ENCODE data around the gene FHOD3. TPM values are rescaled to one million over a fixed set of nuclear protein-coding genes. Genes with fewer than 3 reads are reported as not detected.

The FHOD3 gene
- total and polyA plus RNA-seq, 9 of the 15 experiments (the other 6 are each of a cell fraction or from before 2014, with no cell fraction given): 0.11 TPM; not detected in 8

GRCh38 chr18:36527740-36528455 is 230.4 kb downstream of the FHOD3 start:
- no peak for FAIRE-seq
- 0% methylated on average over 2 of the region's 2 CpGs for WGBS (ENCODE audit: insufficient coverage, low coverage, missing lambda C conversion rate)
- CTCF ChIA-PET (ENCODE audit: low intra/inter-chr PET ratio): no interaction called here
- Histone ChIP-seq H3K9me1 (ENCODE audit: control insufficient read depth, insufficient read depth, low read length) (no peaks in the 10 kb centered on the region), H2AFZ (ENCODE audit: low read depth, low read length) (no peak overlapping the region), H3K9ac (ENCODE audit: insufficient read depth in 1 of 2, low read depth in 2 of 2, low read length in 2 of 2) (no peak overlapping the region), H3K9me3 (replicated peaks; ENCODE audit: control insufficient read depth, insufficient read depth, low read depth, low read length) (no peaks in the 10 kb centered on the region), H3K36me3 (ENCODE audit: control insufficient read depth, insufficient read depth, low read length) (no peaks in the 10 kb centered on the region), H3K27me3 (ENCODE audit: control insufficient read depth in 2 of 2, insufficient read depth in 2 of 2, low read length in 2 of 2) (peaks cover 0 to 22% of the 10 kb centered on the region in 2 experiments; a peak in 2 of 5 replicates), H3K79me2 (ENCODE audit: control insufficient read depth, insufficient read depth, low read length) (no peaks in the 10 kb centered on the region), H3K4me3 (no peak overlapping the region), H4K20me1 (replicated peaks; ENCODE audit: control insufficient read depth, insufficient read depth, low read length) (no peaks in the 10 kb centered on the region), H3K4me2 (ENCODE audit: insufficient read depth, low read length) (no peak overlapping the region), H3K4me1 (replicated peaks in 1 of 2; ENCODE audit: control insufficient read depth in 2 of 2, insufficient read depth in 2 of 2, low read length in 2 of 2) (no peaks in the 10 kb centered on the region), H3K27ac (ENCODE audit: extremely low read depth, low read depth, low read length) (no peak overlapping the region)
- in situ Hi-C loops (cut with MboI): no loop called here
- no TSS peak for BruUV-seq (replicated peaks)
- DNase-seq (ENCODE audit: extremely low read depth in 1 of 4, low spot score in 3 of 4): no peak
- ATAC-seq: no peak
- intact Hi-C loops (cut with micrococcal nuclease): no loop called here
- POLR2A ChIA-PET: interaction anchor here (0.6 to 0.7 kb wide), 2 partner anchors 14 to 56 kb away, joined by 3 read pairs; no protein-coding TSS in a partner anchor
- no peak for TF ChIP-seq ZNF280B (CRISPR knock-in tag; IDR thresholded peaks at IDR 0.05)
- TF ChIP-seq HEY1 (CRISPR knock-in tag; IDR thresholded peaks at IDR 0.05; ENCODE audit: borderline replicate concordance): no peak
- no peak for TF ChIP-seq RFX7 (CRISPR knock-in tag; IDR thresholded peaks at IDR 0.05)
- TF ChIP-seq MLX (CRISPR knock-in tag; conservative IDR thresholded peaks at IDR 0.05): no peak
- TF ChIP-seq ZBTB11 (CRISPR knock-in tag; IDR thresholded peaks at IDR 0.05): no peak
- TF ChIP-seq CLOCK (CRISPR knock-in tag; IDR thresholded peaks at IDR 0.05; ENCODE audit: borderline replicate concordance): no peak

All from K562 (cell line).